Measurements from ENCODE around the gene EPS8L3. TPM values are rescaled to one million over a fixed set of nuclear protein-coding genes. Genes with fewer than 3 reads are reported as not detected.

EPS8L3 gene
- total and polyA plus RNA-seq, 2 experiments from 2014 or later = not detected

- Histone ChIP-seq H3K4me1 (ENCODE audit: insufficient read depth) (no peaks in the 10 kb centered on the region), H3K36me3 (ENCODE audit: low read depth) (no peaks in the 10 kb centered on the region), H3K27ac (no peak overlapping the region), H3K27me3 (replicated peaks; ENCODE audit: insufficient read depth) (no peaks in the 10 kb centered on the region; the same call in 1 of the 2 replicates), H3K9me2 (ENCODE audit: insufficient read depth) (no peaks in the 10 kb centered on the region), H3K4me3 (no peak overlapping the region), H2AFZ (no peak overlapping the region), H3K4me2 (ENCODE audit: unreplicated experiment) (no peak overlapping the region), H3F3A (ENCODE audit: insufficient read depth) (no peaks in the 10 kb centered on the region), H4K20me1 (ENCODE audit: insufficient read depth) (no peaks in the 10 kb centered on the region), H3K9me3 (ENCODE audit: low read depth) (no peaks in the 10 kb centered on the region), H3K9ac (no peak overlapping the region), H3K79me2 (ENCODE audit: insufficient read depth) (no peaks in the 10 kb centered on the region)
- TF ChIP-seq EZH2 (IDR thresholded peaks at IDR 0.05; ENCODE audit: insufficient read depth, poor library complexity, severe bottlenecking) = no peak
- DNase-seq = no peak
- WGBS, 2 experiments (ENCODE audit: low coverage in 1 of 2, low lambda C conversion rate in 2 of 2, missing lambda C conversion rate in 2 of 2) = 83 to 90% methylated on average over 7 of the region's 7 CpGs
- in situ Hi-C loops (cut with MboI) = no loop called here
Measured at GRCh38 chr1:109762039-109762585, 1.6 kb downstream of the EPS8L3 start.

GRCh38 chr1:109761227-109762038 is 2.3 kb downstream of the EPS8L3 start:
- Histone ChIP-seq H3K27me3 (replicated peaks; ENCODE audit: insufficient read depth) (no peaks in the 10 kb centered on the region; the same call in 1 of the 2 replicates), H3F3A (ENCODE audit: insufficient read depth) (no peaks in the 10 kb centered on the region), H3K27ac (no peak overlapping the region), H3K9me3 (ENCODE audit: low read depth) (no peaks in the 10 kb centered on the region), H3K79me2 (ENCODE audit: insufficient read depth) (no peaks in the 10 kb centered on the region), H3K4me3 (no peak overlapping the region), H3K9ac (no peak overlapping the region), H3K4me2 (ENCODE audit: unreplicated experiment) (no peak overlapping the region), H3K4me1 (ENCODE audit: insufficient read depth) (no peaks in the 10 kb centered on the region), H2AFZ (no peak overlapping the region), H4K20me1 (ENCODE audit: insufficient read depth) (no peaks in the 10 kb centered on the region), H3K9me2 (ENCODE audit: insufficient read depth) (no peaks in the 10 kb centered on the region), H3K36me3 (ENCODE audit: low read depth) (no peaks in the 10 kb centered on the region)
- in situ Hi-C loops (cut with MboI) = no loop called here
- no peak for DNase-seq
- 56 to 58% methylated on average over 12 to 14 of the region's 14 CpGs for WGBS, 2 experiments (ENCODE audit: low coverage in 1 of 2, low lambda C conversion rate in 2 of 2, missing lambda C conversion rate in 2 of 2)
- TF ChIP-seq EZH2 (IDR thresholded peaks at IDR 0.05; ENCODE audit: insufficient read depth, poor library complexity, severe bottlenecking) = no peak
- no peak for TF ChIP-seq EZH2phosphoT487 (IDR thresholded peaks at IDR 0.05; ENCODE audit: insufficient read depth, low read depth)

DNA sequence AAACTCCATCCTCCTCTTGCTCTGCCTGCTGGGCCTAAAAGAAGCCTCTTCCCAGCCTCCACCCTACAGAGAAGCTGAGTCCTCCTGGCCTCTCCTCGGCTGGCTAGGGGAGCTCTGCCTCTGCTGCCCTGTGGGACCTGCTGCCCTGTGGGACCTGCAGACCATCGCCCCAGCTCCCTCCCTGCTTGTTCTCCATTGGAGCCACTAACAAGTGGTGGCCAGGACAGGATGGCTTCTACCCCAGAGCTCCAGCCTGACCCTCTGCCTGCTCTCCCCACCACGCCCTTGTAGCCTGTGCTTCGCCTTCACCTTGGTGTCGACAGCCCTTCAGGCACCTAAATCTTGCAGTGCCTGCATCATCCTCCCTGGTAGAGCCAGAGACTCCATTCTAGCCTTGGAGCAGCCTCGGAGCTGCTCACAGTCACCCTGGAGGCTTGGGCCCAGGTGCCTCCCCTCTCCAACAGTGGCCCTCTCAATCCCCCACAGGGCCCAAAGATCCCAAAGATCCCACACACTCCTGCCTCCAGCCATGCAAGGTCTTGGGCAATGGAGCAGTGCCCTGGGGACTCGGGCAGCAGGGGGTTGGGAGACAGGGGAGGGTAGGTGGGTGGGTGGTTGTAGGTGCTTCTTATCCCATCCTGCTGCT is 3.0 kb downstream of the EPS8L3 start:
- in situ Hi-C loops (cut with MboI) = no loop called here
- Histone ChIP-seq H3K9ac (no peak overlapping the region), H3K36me3 (ENCODE audit: low read depth) (no peaks in the 10 kb centered on the region), H3K27ac (no peak overlapping the region), H3K9me3 (ENCODE audit: low read depth) (no peaks in the 10 kb centered on the region), H3K4me1 (ENCODE audit: insufficient read depth) (no peaks in the 10 kb centered on the region), H3K79me2 (ENCODE audit: insufficient read depth) (no peaks in the 10 kb centered on the region), H3F3A (ENCODE audit: insufficient read depth) (no peaks in the 10 kb centered on the region), H3K27me3 (replicated peaks; ENCODE audit: insufficient read depth) (no peaks in the 10 kb centered on the region), H3K4me3 (no peak overlapping the region), H3K4me2 (ENCODE audit: unreplicated experiment) (no peak overlapping the region), H2AFZ (no peak overlapping the region), H3K9me2 (ENCODE audit: insufficient read depth) (no peaks in the 10 kb centered on the region), H4K20me1 (ENCODE audit: insufficient read depth) (no peaks in the 10 kb centered on the region)
- 78 to 79% methylated on average over 7 of the region's 7 CpGs for WGBS, 2 experiments (ENCODE audit: low coverage in 1 of 2, low lambda C conversion rate in 2 of 2, missing lambda C conversion rate in 2 of 2)
- DNase-seq = no peak
- no peak for TF ChIP-seq EZH2 (IDR thresholded peaks at IDR 0.05; ENCODE audit: insufficient read depth, poor library complexity, severe bottlenecking)
- TF ChIP-seq EZH2phosphoT487 (IDR thresholded peaks at IDR 0.05; ENCODE audit: insufficient read depth, low read depth) = no peak

- TF ChIP-seq EZH2 (IDR thresholded peaks at IDR 0.05; ENCODE audit: insufficient read depth, poor library complexity, severe bottlenecking) (no peak), EZH2phosphoT487 (IDR thresholded peaks at IDR 0.05; ENCODE audit: insufficient read depth, low read depth) (no peak)
- no peak overlapping the region for H2AFZ ChIP-seq
- no peak overlapping the region for H3K4me2 ChIP-seq (ENCODE audit: unreplicated experiment)
- H3K4me1 ChIP-seq (ENCODE audit: insufficient read depth) = no peaks in the 10 kb centered on the region
- H3K4me3 ChIP-seq = no peak overlapping the region
- H3K9me2 ChIP-seq (ENCODE audit: insufficient read depth) = no peaks in the 10 kb centered on the region
- no peaks in the 10 kb centered on the region for H3K27me3 ChIP-seq (replicated peaks; ENCODE audit: insufficient read depth)
- no peak for DNase-seq
- H3K79me2 ChIP-seq (ENCODE audit: insufficient read depth) = no peaks in the 10 kb centered on the region
- H4K20me1 ChIP-seq (ENCODE audit: insufficient read depth) = no peaks in the 10 kb centered on the region
- no peaks in the 10 kb centered on the region for H3F3A ChIP-seq (ENCODE audit: insufficient read depth)
- H3K36me3 ChIP-seq (ENCODE audit: low read depth) = no peaks in the 10 kb centered on the region
- no peaks in the 10 kb centered on the region for H3K9me3 ChIP-seq (ENCODE audit: low read depth)
- no peak overlapping the region for H3K9ac ChIP-seq
- WGBS, 2 experiments (ENCODE audit: low coverage in 1 of 2, low lambda C conversion rate in 2 of 2, missing lambda C conversion rate in 2 of 2) = 88% methylated on average over 11 of the region's 11 CpGs
- in situ Hi-C loops (cut with MboI) = loop anchor here (10.0 kb wide), 1 partner anchor 115 kb away; no protein-coding TSS in a partner anchor
- no peak overlapping the region for H3K27ac ChIP-seq
Measured at GRCh38 chr1:109759513-109760334, 4.0 kb downstream of the EPS8L3 start.

Data from GM23248 (cell line).